NCI-H82 (cell line): ENCODE data around the gene VGLL1.

ENCODE experiments used
- DNase-seq: peaks from one replicate; lab custom pipeline; 2025; lab: John Stamatoyannopoulos, UW

VGLL1 gene

GRCh38 chrX:136551410-136551809 lies 19.4 kb downstream of the VGLL1 start:
- no peak for DNase-seq

- DNase-seq: no peak
Measured at GRCh38 chrX:136555694-136556093, 23.7 kb downstream of the VGLL1 start.

GRCh38 chrX:136572030-136572429 lies 40.0 kb downstream of the VGLL1 start:
- no peak for DNase-seq

GRCh38 chrX:136574548-136574947 lies 42.5 kb downstream of the VGLL1 start:
- peak; percentile 80 for DNase-seq

GRCh38 chrX:136577552-136577951 lies 45.5 kb downstream of the VGLL1 start:
- DNase-seq: peak; percentile 85

- no peak for DNase-seq
Measured at GRCh38 chrX:136580316-136580715, 48.3 kb downstream of the VGLL1 start.

GRCh38 chrX:136582624-136583023 lies 50.6 kb downstream of the VGLL1 start:
- DNase-seq: no peak

GRCh38 chrX:136584545-136584944 lies 52.5 kb downstream of the VGLL1 start:
- DNase-seq: no peak

- DNase-seq: no peak
Measured at GRCh38 chrX:136585262-136585661, 53.2 kb downstream of the VGLL1 start.

- no peak for DNase-seq
Measured at GRCh38 chrX:136585960-136586359, 53.9 kb downstream of the VGLL1 start.

- no peak for DNase-seq
Measured at GRCh38 chrX:136586386-136586785, 54.4 kb downstream of the VGLL1 start.

- DNase-seq: no peak
Measured at GRCh38 chrX:136587532-136587931, 55.5 kb downstream of the VGLL1 start.

GRCh38 chrX:136588036-136588435 lies 56.0 kb downstream of the VGLL1 start:
- no peak for DNase-seq

GRCh38 chrX:136589966-136590365 lies 58.0 kb downstream of the VGLL1 start:
- DNase-seq: no peak

GRCh38 chrX:136597356-136597755 lies 65.3 kb downstream of the VGLL1 start:
- no peak for DNase-seq

GRCh38 chrX:136597954-136598353 lies 65.9 kb downstream of the VGLL1 start:
- no peak for DNase-seq

GRCh38 chrX:136598631-136599030 lies 66.6 kb downstream of the VGLL1 start:
- DNase-seq: no peak

- no peak for DNase-seq
Measured at GRCh38 chrX:136600059-136600458, 68.0 kb downstream of the VGLL1 start.
